Kidney glomerular epithelial cell (primary cell): ENCODE results near the gene MYPN.

ENCODE experiments used
- DNase-seq: peaks from one replicate; lab custom pipeline; 2025; lab: John Stamatoyannopoulos, UW

The MYPN gene

DNA sequence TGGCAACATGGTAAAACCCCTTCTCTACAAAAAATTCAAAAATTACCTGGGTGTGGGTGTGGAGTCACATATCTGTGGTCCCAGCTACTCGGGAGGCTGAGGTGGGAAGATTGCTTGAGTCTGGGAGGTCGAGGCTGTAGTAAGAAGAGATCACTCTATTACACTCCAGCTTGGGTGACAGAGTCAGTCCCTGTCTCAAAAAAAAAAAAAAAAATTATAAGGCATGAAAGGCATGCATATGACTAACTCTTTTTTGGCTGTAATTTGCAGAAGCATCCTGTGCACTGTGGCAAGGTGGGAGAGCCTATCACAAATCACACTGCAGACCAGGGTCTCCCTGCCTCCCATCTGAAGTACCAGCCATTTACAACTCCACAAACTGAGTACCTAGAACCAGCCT lies 14.1 kb upstream of the MYPN start:
- DNase-seq, result peak; percentile 34

DNA sequence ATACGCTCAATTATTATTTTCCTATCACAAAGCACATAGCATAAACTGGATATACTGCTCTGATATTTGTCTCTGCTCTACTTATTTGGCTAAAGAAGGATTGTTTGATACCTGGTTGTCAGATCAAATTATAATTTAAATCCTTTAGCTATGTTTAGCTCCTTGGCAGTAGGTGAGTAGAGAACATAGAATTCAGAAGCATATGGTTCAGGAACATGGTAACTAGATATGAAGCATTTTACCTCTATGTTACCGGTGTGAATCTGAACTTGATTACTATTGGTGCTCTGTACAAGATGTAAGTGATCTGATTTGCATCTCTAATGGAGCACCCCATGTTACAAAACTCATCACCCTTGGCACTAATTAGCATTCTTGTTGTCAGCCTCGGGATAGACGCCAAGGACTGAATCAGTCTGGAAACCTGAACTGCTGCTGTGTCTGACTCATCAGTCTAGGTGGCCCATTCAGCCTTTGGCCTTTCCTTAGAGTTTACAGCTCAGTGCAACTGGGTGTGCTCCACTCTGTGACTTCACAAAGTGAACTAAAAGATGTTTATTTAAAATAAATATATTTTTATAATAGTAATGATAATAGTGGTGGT lies 12.3 kb upstream of the MYPN start:
- peak; percentile 73 for DNase-seq

DNA sequence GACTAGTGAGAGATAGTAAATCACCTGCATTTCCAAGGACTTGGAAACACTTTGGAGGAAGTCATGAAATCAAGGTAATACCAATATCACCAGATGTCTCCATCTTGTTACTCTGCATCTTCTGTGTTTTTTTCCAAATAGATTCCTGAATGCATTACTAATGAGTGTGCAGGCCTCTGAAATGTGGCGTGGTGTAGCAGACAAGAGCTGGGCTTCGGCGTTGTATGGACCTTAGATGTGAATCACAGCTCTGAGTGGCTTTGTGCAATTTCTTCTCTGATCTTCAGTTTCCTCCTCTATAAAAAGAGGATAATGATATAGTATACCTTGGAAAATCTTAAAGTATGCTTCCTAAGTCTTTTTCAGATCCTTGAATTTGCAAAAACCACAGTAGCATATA lies 9.6 kb upstream of the MYPN start:
- no peak for DNase-seq

DNA sequence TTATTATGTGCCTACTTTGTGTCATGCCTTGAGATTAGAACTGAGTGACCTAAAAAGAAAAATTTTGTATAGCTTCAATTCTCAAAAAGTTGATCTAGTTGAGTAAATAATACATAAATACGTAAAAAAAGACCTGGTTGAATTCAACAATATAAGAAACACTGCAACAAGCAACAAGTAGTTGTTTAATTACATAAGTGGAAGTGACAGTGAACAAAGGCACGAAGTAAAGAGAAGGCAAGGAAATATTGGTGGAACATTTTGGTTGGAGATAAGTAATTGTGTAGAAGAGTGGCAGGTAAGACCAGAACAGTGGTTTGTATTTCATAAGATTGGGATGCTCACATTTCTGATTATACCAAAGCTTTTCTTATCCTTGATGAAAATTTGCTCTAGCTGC lies 8.2 kb upstream of the MYPN start:
- DNase-seq, result no peak

DNA sequence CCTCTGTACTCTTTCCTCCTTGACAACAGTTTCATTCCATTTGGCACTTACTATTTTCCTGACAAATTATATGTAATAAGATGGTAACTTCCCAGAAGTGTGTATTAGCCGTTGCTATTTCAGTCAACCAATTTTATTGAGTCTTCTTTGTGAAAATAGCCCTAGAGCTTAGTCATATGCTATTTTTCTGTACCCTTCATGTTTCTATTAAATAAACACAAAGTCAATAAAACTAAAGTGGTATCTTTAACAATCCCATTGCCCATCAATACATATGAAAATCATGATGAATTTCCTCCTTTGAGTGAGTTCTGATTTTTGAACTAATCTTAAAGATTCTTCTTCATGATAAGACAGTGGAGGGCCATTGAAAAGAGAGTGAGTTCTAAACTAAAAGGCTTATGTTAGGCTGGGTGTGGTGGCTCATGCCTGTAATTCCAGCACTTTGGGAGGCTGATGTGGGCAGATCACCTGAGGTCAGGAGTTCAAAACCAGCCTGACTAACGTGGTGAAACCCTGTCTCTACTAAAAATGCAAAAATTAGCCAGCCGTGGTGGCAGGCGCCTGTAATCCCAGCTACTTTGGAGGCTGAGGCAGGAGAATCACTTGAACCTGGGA lies 5.9 kb upstream of the MYPN start:
- DNase-seq, result no peak

DNA sequence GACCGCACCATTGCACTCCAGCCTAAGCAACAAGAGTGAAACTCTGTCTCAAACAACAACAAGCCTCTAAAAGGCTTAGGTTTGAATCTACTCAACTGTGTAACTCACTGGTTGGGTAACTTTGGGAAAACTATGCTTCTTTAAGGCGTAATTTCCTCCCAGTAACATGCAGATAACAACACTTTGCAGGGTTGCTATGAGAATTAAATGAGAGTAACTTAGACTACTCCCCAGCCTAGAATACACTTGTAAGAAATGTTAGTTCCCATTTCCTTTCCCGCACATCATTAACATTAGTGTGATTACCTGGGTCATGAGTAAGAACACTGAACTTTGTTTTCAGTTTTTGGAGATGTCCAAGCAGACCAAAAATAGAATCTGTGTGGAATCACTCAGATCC lies 5.4 kb upstream of the MYPN start:
- DNase-seq, result peak; percentile 28

DNA sequence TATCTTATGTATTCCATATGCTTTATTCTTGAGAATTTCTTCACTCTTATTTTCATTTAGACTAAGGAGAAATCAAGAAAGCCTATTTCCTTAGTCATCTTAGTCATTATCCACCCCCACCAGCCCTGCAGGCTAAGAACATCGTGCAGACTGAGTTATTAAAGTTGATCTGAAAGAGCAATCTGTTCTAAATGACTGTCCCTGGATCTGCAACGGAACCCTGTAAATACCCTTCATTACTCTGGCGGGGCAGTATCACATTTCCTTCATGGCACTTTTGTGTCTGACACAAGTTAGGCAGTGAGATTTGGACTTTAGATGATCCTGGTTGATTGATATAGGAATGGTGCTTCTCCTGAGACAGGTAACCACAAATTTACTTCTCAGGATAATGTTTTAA lies 3.5 kb upstream of the MYPN start:
- DNase-seq, result no peak

DNA sequence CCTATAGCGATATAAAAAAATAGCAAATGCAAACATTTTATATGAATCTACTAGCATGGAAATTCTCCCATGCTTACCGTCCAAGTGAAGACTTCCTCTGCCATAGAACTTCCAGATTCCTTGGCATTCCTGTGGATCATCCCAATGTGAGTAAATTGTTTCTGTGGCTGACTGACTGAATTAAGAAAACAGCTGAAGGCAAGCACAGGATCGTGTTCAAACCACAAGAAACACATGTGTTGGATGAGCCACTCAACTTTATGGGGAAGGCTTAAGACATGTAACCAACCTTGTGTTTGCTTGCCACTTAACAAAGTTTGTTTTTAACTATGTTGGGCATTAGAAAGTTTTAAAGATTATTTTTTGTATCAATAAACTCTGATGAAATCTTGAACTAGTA lies 2.6 kb upstream of the MYPN start:
- peak; percentile 70 for DNase-seq

DNA sequence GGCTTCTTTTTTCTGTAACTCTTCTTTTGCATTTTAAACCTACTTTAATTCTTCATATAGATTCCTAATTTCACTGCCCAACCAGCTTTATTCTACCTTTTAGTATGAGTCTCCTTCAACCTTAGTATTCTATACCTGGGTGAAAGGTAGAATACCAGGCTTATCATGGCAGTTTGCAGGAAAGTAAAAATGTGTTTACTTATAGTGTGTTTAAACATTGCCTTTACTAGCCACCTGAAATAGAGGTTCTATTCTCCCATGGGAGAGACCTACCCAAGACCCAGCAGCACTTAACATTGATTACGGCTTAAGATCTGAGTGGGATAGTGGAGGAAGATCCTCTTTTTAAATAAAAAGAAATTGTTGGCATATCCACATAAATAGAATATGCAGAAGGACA lies 1.6 kb upstream of the MYPN start:
- no peak for DNase-seq

DNA sequence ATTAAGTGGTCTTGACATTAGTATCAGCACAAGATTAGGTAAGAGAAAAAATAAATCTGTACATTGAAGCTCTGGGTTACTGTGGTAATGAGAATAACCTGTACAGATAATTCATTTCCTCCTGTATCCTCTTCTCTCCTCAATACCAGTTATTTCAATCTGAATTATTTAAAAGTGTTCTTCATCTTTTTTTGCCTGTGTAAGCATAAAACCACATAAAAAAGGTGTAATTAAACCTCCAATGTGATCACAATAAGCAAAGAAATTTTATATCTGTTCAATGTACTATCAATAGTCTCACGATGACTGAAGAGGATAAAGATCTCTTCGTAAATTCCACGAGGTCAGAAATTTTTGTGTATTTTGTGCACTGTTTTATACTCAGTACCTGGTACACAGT lies 1.2 kb upstream of the MYPN start:
- no peak for DNase-seq

DNA sequence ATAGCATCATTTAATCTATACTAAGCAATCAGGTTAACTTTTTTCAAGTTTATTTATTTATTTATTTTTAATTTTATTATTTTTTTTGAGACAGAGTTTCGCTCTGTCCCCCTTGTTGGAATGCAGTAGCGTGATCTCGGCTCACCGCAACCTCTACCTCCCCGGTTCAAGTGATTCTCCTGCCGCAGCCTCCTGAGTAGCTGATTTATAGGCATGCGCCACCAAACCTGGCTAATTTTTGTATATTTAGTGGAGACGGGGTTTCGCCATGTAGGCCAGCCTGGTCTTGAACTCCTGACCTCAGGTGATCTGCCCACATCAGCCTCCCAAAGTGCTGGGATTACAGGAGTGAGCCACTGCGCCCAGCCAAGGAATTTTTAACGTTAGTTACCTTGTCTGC lies 635 bp upstream of the MYPN start:
- DNase-seq, result no peak

DNA sequence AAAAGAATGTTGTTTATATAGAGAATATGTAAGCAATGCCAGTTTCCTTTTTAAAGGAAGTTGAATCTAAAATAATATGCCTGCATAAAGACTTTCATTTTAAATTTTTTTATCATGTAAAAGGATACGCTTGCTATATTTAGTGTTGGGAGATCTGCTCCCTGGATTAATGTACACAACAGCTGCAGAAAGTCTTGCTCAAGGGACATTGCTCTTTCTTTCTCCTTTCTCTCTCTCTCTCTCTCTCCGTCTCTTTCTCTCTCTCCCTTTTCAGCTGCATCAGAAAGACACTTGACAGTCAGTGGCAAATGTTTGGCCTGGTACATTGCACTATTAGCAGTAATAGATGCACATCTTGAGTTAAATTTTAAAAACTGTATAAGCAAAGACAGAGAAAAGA lies 739 bp downstream of the MYPN start:
- DNase-seq, result no peak

DNA sequence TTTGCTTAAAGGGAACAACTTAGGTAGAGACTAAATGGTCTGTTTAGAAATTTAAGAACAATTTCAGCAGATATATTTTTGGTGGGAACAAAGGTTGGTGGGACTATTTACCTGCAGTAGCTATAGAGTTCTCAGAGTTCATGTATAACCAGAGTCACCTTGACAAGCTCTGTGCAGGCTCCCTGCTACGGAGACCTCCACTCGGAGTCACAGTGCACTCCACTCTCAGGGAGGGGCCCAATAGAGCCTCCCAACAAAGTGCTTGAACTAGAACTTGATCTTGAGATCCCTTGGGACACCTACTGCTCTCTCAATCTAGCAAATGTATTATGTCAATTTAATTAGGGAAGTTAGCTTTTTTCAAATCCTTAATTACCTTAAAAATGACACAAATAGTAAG lies 2.3 kb downstream of the MYPN start:
- no peak for DNase-seq

DNA sequence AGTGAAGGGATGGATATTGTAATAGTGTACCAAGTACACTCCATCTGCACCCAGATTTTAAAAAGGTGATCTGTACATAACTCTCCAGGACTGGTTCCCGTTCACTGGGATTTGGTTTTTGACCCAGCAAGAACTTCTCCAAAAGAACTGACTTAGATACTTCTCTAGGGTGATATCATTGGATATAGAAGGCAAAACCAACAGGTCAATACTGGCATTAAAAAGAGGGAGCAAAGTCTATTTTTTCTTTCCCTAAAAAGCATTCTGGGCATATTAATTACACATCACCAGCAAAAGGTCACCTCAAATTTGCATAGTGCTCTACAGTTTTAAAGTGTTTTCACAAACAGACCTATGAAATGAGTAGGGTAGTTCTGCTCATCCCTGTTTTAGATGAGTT lies 3.5 kb downstream of the MYPN start:
- DNase-seq, result no peak

DNA sequence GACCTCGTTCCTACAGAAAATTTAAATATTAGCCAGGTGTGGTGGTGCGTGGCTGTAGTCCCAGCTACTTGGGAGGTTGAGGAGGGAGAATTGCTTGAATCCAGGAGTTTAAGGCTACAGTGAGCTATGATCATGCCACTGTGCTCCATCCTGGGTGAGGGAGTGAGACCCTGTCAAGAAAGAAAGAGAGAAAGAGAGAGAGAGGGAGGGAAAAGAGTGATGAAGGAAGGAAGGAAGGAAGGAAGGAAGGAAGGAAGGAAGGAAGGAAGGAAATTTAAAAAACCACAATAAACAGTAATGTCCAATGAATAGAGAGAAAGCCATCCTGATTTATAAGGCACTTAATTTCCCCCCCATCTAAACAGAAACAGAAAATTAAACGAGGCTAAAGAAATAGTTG lies 9.4 kb downstream of the MYPN start:
- DNase-seq, result no peak

DNA sequence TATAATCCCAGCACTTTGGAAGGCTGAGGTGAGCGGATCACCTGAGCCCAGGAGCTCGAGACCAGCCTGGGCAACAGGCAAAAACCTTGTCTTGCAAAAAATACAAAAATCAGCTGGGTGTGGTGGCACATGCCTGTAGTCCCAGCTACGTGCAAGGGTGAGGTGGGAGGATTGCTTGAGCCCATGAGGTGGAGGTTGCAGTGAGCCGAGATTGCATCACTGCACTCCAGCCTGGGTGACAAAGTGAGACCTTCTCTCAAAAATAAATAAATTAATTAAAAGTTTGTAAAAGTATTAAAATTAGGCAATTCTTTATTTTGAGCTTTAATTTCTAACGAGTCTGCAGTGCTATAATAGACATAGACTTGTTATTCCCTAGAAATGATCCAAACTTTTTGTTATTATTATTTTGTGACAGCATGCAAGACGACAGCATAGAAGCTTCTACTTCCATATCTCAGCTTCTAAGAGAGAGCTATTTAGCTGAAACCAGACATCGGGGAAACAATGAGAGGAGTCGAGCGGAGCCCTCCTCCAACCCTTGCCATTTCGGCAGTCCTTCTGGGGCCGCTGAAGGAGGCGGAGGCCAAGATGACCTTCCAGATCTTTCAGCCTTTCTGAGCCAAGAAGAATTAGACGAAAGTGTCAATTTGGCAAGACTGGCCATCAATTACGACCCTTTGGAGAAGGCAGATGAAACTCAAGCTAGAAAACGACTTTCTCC lies 11.9 kb downstream of the MYPN start:
- DNase-seq, result no peak

DNA sequence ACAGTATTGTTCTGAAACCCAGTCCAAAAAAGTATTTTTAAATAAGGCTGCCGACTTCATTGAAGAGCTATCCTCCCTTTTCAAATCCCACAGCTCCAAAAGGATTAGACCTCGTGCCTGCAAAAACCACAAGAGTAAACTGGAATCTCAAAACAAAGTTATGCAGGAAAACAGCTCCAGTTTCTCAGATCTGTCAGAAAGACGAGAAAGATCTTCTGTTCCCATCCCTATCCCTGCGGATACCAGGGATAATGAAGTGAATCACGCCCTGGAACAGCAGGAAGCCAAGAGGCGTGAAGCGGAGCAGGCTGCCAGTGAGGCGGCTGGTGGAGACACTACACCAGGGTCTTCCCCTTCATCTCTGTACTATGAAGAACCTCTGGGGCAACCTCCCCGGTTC lies 12.6 kb downstream of the MYPN start:
- no peak for DNase-seq

DNA sequence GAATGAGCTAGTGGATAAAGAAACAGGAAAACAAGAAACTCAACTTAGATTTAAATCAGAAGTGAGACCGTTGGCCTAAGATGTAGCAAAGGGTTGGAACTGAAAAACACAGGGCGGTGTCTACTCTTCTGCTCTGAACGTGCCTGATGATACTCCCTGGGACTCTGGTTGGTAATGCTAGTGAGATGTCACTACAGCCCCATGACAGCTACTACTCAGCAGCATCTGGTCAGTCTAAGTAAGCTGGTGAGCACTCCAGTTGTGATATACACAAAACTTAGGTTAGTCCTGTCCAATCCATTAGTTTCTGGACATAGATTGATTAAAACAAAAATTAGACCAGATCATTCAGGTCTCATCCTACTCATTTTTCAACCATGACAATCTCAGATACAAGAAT lies 15.4 kb downstream of the MYPN start:
- no peak for DNase-seq

DNA sequence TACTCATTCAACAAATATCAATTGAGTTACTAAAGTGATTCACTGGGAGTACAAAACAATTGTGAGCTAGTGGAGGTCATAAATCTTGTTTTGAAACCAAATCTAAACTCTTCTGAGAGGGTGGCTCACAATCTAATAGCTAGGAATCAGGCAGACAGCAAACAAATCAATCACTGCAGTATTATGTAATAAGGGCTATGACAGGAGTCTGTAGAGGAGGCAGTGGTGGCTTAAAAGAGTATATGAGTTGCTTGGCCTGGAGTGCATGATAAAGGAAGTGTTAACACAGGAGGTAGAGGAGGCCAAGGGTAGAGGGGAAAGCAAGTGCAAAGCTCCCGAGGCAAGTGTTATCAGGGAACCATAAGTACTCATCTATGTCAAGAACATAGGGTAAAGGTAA lies 16.5 kb downstream of the MYPN start:
- no peak for DNase-seq

DNA sequence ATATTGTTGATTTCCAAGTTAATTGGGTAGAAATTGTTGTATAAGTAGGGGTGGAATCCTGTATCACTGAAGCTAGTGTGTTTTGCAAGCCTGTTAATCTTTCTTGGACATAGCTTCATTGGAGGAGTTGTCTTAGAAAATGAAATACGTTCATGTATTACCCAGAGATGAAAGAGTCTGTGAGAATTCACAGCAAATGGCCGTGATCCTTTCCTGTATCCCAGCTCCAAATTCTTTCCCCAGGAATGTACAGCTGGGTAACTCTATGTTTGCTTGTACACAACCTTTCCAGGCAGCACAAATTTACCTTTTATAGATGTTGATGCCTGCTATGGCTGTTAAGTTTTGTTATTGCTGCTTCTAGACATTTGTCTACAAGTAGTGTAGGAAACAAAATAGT lies 18.7 kb downstream of the MYPN start:
- no peak for DNase-seq

DNA sequence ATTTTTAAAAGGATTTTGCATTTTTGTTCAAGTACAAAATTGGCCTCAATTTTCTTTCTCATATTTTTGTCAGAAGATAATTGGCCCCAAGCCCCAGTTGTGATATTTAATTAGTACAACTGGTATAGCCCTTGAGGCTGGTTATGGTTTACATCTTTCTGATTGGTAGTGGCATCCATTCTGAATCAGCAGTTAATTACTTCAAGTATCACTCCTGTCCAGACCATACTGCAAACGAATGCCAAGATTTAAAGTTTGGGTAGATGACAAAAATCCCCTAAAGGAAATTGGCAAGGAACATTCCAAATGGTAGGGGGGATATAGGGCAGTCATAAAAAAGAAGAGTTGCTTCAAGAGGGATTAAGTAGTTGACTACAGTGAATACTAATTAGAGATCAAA lies 23.1 kb downstream of the MYPN start:
- no peak for DNase-seq

DNA sequence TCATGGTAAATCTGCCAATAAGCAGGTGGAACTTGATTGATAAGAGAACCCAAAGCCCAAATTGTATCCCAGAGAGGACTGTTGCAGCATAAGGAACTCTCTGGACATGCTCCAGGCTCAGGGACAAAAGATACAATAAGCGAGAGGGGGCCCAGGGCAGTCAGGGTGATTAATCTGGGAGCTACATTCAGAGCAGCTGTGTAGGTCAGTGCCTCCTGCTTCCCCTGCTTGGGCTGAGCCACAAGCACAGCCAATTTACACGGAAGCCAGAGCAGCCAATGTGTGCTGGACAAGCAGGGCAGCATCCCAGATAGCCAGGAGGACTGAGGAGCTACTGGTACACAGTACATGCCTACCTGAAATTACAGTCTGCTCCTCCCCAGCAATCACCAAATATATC lies 24.2 kb downstream of the MYPN start:
- DNase-seq, result no peak

DNA sequence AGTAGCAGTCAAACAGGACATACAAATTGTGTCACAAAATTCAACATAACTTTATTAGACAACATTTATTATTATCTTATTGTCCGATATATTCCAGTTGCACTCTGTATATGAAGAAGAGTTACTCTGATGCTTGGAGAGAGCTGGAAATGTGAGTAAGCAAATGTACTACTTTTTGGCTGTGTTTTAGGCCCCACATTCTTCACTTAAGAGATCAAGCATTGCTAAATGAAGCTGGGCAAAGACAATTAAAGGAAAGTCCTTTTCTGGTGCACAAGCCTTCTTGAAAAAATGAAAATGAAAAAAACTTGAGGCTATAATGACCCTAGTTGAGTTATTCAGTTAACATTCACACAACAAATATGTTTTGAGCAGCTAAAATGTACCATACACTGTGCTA lies 26.1 kb downstream of the MYPN start:
- DNase-seq, result no peak
